H9 (cell line): Measurements from ENCODE around the gene ECSIT. TPM values are rescaled to one million over a fixed set of nuclear protein-coding genes. Genes with fewer than 3 reads are reported as not detected.
A peak's percentile ranks its signal among the peaks of the same experiment; 100 is the strongest.

Experiments
- DNase-seq: peaks from one replicate; pipeline ENCODE4 v3.0.0-alpha.2; 2017
- H2AFZ ChIP-seq: one replicate; pipeline ENCODE4 v1.6.1; 2013; ENCODE audit warnings: mild to moderate bottlenecking, low read length, control low read depth, moderate library complexity
- H2AK5ac ChIP-seq: 2 replicates; pipeline ENCODE4 v1.6.1; 2013; ENCODE audit warnings: low read length, control low read depth, mixed read lengths; ENCODE audit not compliant: insufficient read length
- H2BK120ac ChIP-seq: one replicate; pipeline ENCODE4 v1.6.1; 2013; ENCODE audit warnings: low read depth, mild to moderate bottlenecking, low read length, control low read depth, inconsistent platforms; ENCODE audit not compliant: poor library complexity, severe bottlenecking
- H2BK12ac ChIP-seq: 2 replicates; pipeline ENCODE4 v1.6.1; 2013; ENCODE audit warnings: low read length, control low read depth, mixed read lengths, low read depth; ENCODE audit not compliant: insufficient read length
- H2BK15ac ChIP-seq: 2 replicates; pipeline ENCODE4 v1.6.1; 2013; ENCODE audit warnings: low read depth, low read length, control low read depth
- H2BK20ac ChIP-seq: one replicate; pipeline ENCODE4 v1.6.1; 2013; ENCODE audit warnings: low read depth, mild to moderate bottlenecking, low read length, control low read depth, inconsistent platforms; ENCODE audit not compliant: poor library complexity, severe bottlenecking
- H2BK5ac ChIP-seq: 2 replicates; pipeline ENCODE4 v1.6.1; 2013; ENCODE audit warnings: low read length, control low read depth, mixed read lengths; ENCODE audit not compliant: insufficient read length
- H3K14ac ChIP-seq: 2 replicates; pipeline ENCODE4 v1.6.1; 2013; ENCODE audit warnings: low read length, control low read depth; ENCODE audit not compliant: insufficient read depth
- H3K18ac ChIP-seq: 2 replicates; pipeline ENCODE4 v1.6.1; 2013; ENCODE audit warnings: low read depth, mild to moderate bottlenecking, mixed read lengths, low read length, control low read depth; ENCODE audit not compliant: insufficient read length
- H3K23ac ChIP-seq: 2 replicates; pipeline ENCODE4 v1.6.1; 2013; ENCODE audit warnings: low read length, control low read depth, mixed read lengths, low read depth; ENCODE audit not compliant: insufficient read length
- H3K23me2 ChIP-seq: 2 replicates; pipeline ENCODE4 v1.6.1; 2013; ENCODE audit warnings: low read depth, mild to moderate bottlenecking, mixed read lengths, low read length, control low read depth; ENCODE audit not compliant: insufficient read length, poor library complexity, severe bottlenecking
- H3K27ac ChIP-seq: 2 replicates; pipeline ENCODE4 v1.5.1; 2013; ENCODE audit warnings: low read length, control low read depth, mixed read lengths, low read depth; ENCODE audit not compliant: insufficient read length
- H3K27me3 ChIP-seq: 2 replicates; pipeline ENCODE4 v1.6.1; 2013; ENCODE audit warnings: low read length, control low read depth, inconsistent platforms; ENCODE audit not compliant: insufficient read depth
- H3K4ac ChIP-seq: 2 replicates; pipeline ENCODE4 v1.6.1; 2013; ENCODE audit warnings: low read depth, mild to moderate bottlenecking, control low read depth, inconsistent platforms, low read length, moderate library complexity
- H3K4me1 ChIP-seq: 2 replicates; pipeline ENCODE4 v1.6.1; 2013; ENCODE audit warnings: low read length, control low read depth, inconsistent platforms; ENCODE audit not compliant: insufficient read depth
- H3K4me2 ChIP-seq: 2 replicates; pipeline ENCODE4 v1.6.1; 2013; ENCODE audit warnings: low read length, control low read depth, mixed read lengths; ENCODE audit not compliant: insufficient read length, insufficient read depth
- H3K56ac ChIP-seq: 2 replicates; pipeline ENCODE4 v1.6.1; 2013; ENCODE audit warnings: low read depth, mild to moderate bottlenecking, mixed read lengths, low read length, control low read depth; ENCODE audit not compliant: insufficient read length
- H3K79me1 ChIP-seq: 2 replicates; pipeline ENCODE4 v1.6.1; 2013; ENCODE audit warnings: low read depth, mild to moderate bottlenecking, moderate library complexity, low read length, control low read depth, inconsistent platforms; ENCODE audit not compliant: insufficient read depth, poor library complexity, severe bottlenecking
- H3K79me2 ChIP-seq: 2 replicates; pipeline ENCODE4 v1.6.1; 2013; ENCODE audit warnings: low read length, control low read depth, inconsistent platforms; ENCODE audit not compliant: insufficient read depth
- H3K9ac ChIP-seq: 2 replicates; pipeline ENCODE4 v1.6.1; 2013; ENCODE audit warnings: low read length, control low read depth, mixed read lengths; ENCODE audit not compliant: insufficient read length; ENCODE audit errors: extremely low read depth
- H3K9me3 ChIP-seq: one replicate; pipeline ENCODE4 v1.6.1; 2013; ENCODE audit warnings: low read depth, low read length, inconsistent platforms; ENCODE audit not compliant: control insufficient read depth
- H3T11ph ChIP-seq: one replicate; pipeline ENCODE4 v1.6.1; 2013; ENCODE audit warnings: mild to moderate bottlenecking, low read length, control low read depth, inconsistent platforms
- H4K20me1 ChIP-seq: one replicate; pipeline ENCODE4 v1.6.1; 2013; ENCODE audit not compliant: control insufficient read depth, insufficient read length, insufficient read depth
- H4K5ac ChIP-seq: 2 replicates; pipeline ENCODE4 v1.6.1; 2013; ENCODE audit warnings: low read depth, mild to moderate bottlenecking, mixed read lengths, low read length, control low read depth; ENCODE audit not compliant: insufficient read length
- H4K8ac ChIP-seq: replicated peaks from 2 replicates; pipeline ENCODE4 v1.6.1; 2013; ENCODE audit warnings: low read length, control low read depth, mixed read lengths, low read depth; ENCODE audit not compliant: insufficient read length
- H4K91ac ChIP-seq: 2 replicates; pipeline ENCODE4 v1.6.1; 2013; ENCODE audit warnings: low read depth, mild to moderate bottlenecking, moderate library complexity, mixed read lengths, low read length, control low read depth; ENCODE audit not compliant: insufficient read length
- H3K27ac Mint-ChIP-seq, 3 experiments: 2 replicates in 2 of 3; 3 replicates in 1 of 3; pipeline ENCODE4 v1.8.0; 2020 to 2021; ENCODE audit warnings: mixed read lengths in 3 of 3, mild to moderate bottlenecking in 1 of 3, moderate library complexity in 1 of 3
- H3K27me3 Mint-ChIP-seq: 2 replicates; pipeline ENCODE4 v1.8.0; 2021; ENCODE audit warnings: low read depth, mild to moderate bottlenecking, moderate library complexity, mixed read lengths
- H3K36me3 Mint-ChIP-seq, 3 experiments: 2 replicates in 2 of 3; 3 replicates in 1 of 3; pipeline ENCODE4 v1.8.0; 2020 to 2021; ENCODE audit warnings: low read depth in 3 of 3, mixed read lengths in 3 of 3; ENCODE audit not compliant: insufficient read depth in 1 of 3
- H3K4me1 Mint-ChIP-seq, 2 experiments: 2 replicates each; pipeline ENCODE4 v1.8.0; 2020; ENCODE audit warnings: mixed read lengths in 2 of 2
- H3K4me3 Mint-ChIP-seq, 2 experiments: 2 replicates in 1 of 2; 3 replicates in 1 of 2; pipeline ENCODE4 v1.8.0; 2020 to 2021; ENCODE audit warnings: mild to moderate bottlenecking in 2 of 2, mixed read lengths in 2 of 2, moderate library complexity in 1 of 2
- H3K9me3 Mint-ChIP-seq, 2 experiments: 2 replicates in 1 of 2; 3 replicates in 1 of 2; pipeline ENCODE4 v1.8.0; 2020; ENCODE audit warnings: mild to moderate bottlenecking in 2 of 2, mixed read lengths in 2 of 2, moderate library complexity in 1 of 2
- CTCF ChIP-seq: fragments of 200-600 bp; sonication (generic); conservative IDR thresholded peaks from 3 replicates; pipeline ENCODE4 v1.8.0; 2021; ENCODE audit warnings: antibody characterized with exemption, mild to moderate bottlenecking
- WGBS: extraction: QIAGEN DNeasy Blood & Tissue Kit; methylation state at CpG from one replicate; pipeline ENCODE4 v1.1.7; 2013; ENCODE audit warnings: missing lambda C conversion rate, low lambda C conversion rate, mixed read lengths; ENCODE audit not compliant: insufficient read length; ENCODE audit errors: extremely low coverage; 5-methylcytosine and 5-hydroxymethylcytosine counted together
- total RNA-seq: library from RNA; stranded (reverse); gene quantifications from 2 replicates; pipeline ENCODE4 v1.2.1, GENCODE V29; 2021

ECSIT gene
- total RNA-seq, 1 experiment from 2014 or later, result 42.4 TPM

GRCh38 chr19:11550265-11550664 lies 21.3 kb upstream of the ECSIT start:
- no peak overlapping the region for H4K5ac ChIP-seq
- TF ChIP-seq CTCF, result no peak
- H3K4me2 ChIP-seq, result no peak overlapping the region
- 0 out of 2 replicates have a peak, but pooled peaks cover under 1% of the 10 kb centered on the region for H3K79me2 ChIP-seq
- no peak overlapping the region for H2AK5ac ChIP-seq
- peak overlapping the region in 2 of 3 experiments; percentile 16 to 90; a peak in 4 of 7 replicates for H3K27ac Mint-ChIP-seq
- peaks cover 2 to 3% of the 10 kb centered on the region in 2 experiments; a peak in 3 of 4 replicates for H3K4me1 Mint-ChIP-seq
- no peak overlapping the region for H2BK20ac ChIP-seq
- no peak overlapping the region for H3K23ac ChIP-seq
- H3K27me3 ChIP-seq, result no peaks in the 10 kb centered on the region
- H3K9me3 Mint-ChIP-seq, result no peaks in the 10 kb centered on the region
- H2BK15ac ChIP-seq, result no peak overlapping the region
- no peaks in the 10 kb centered on the region for H3K9me3 ChIP-seq
- H3K27ac ChIP-seq, result no peak overlapping the region
- no CpG with 5 or more reads among the region's 8 CpGs for WGBS
- H2BK12ac ChIP-seq, result no peak overlapping the region
- H3K4me3 Mint-ChIP-seq, result no peak overlapping the region
- H3T11ph ChIP-seq, result no peak overlapping the region
- H3K4me1 ChIP-seq, result no peaks in the 10 kb centered on the region
- peaks cover 9 to 31% (median 18%) of the 10 kb centered on the region in 3 experiments; a peak in 6 of 7 replicates for H3K36me3 Mint-ChIP-seq
- H4K20me1 ChIP-seq, result no peaks in the 10 kb centered on the region
- no peaks in the 10 kb centered on the region for H3K27me3 Mint-ChIP-seq
- no peak overlapping the region for H3K56ac ChIP-seq
- no peak overlapping the region for H3K4ac ChIP-seq
- H4K91ac ChIP-seq, result no peak overlapping the region
- no peaks in the 10 kb centered on the region for H3K23me2 ChIP-seq
- no peaks in the 10 kb centered on the region for H3K79me1 ChIP-seq
- no peak overlapping the region for H2BK5ac ChIP-seq
- no peak overlapping the region for H3K18ac ChIP-seq
- H2BK120ac ChIP-seq, result no peak overlapping the region
- no peak for DNase-seq
- H2AFZ ChIP-seq, result no peak overlapping the region
- no peak overlapping the region for H4K8ac ChIP-seq
- H3K14ac ChIP-seq, result no peak overlapping the region
- H3K9ac ChIP-seq, result no peak overlapping the region
